ENCODE data around the gene ARHGEF17. TPM values are rescaled to one million over a fixed set of nuclear protein-coding genes. Genes with fewer than 3 reads are reported as not detected.

Gene ARHGEF17
- polyA plus RNA-seq, 1 donor (not counting 4 experiments of a cell fraction or from before 2014, with no cell fraction given), result 5.1 TPM

- dilution Hi-C loops (cut with MboI; ENCODE audit: extremely low pct_ligation_motif_present, low sequenced_read_pairs), result no loop called here
- Histone ChIP-seq H3K4me1 (ENCODE audit: control insufficient read depth, extremely low read depth, insufficient read depth, low read length) (no peaks in the 10 kb centered on the region), H4K20me1 (ENCODE audit: control insufficient read depth, extremely low read depth, insufficient read depth, low read length) (no peaks in the 10 kb centered on the region), H3K4me3 (ENCODE audit: control insufficient read depth in 2 of 3, extremely low read depth in 1 of 3, insufficient read depth in 2 of 3, low read depth in 1 of 3, low read length in 3 of 3) (no peak overlapping the region), H3K27me3 (ENCODE audit: control insufficient read depth, extremely low read depth, insufficient read depth, low read length) (peaks cover 10% of the 10 kb centered on the region), H3K4me2 (ENCODE audit: control insufficient read depth, extremely low read depth, insufficient read depth, low read depth, low read length) (no peak overlapping the region), H3K79me2 (ENCODE audit: control insufficient read depth, insufficient read depth, low read length) (no peaks in the 10 kb centered on the region), H3K36me3 (ENCODE audit: control insufficient read depth in 2 of 2, extremely low read depth in 1 of 2, insufficient read depth in 2 of 2, low read length in 2 of 2) (no peaks in the 10 kb centered on the region), H2AFZ (ENCODE audit: control insufficient read depth, low read length) (peak overlapping the region; percentile 1), H3K9me3 (ENCODE audit: control insufficient read depth, low read depth, low read length) (no peaks in the 10 kb centered on the region), H3K9me1 (ENCODE audit: control insufficient read depth, extremely low read depth, insufficient read depth, low read length) (no peaks in the 10 kb centered on the region), H3K27ac (ENCODE audit: control insufficient read depth, insufficient read depth, low read length) (no peak overlapping the region), H3K9ac (ENCODE audit: control insufficient read depth, extremely low read depth, insufficient read depth, low read length) (no peak overlapping the region)
- TF ChIP-seq EZH2 (IDR thresholded peaks at IDR 0.05; ENCODE audit: low read length), result no peak
- peak; percentile 90 to 98 (median 96) for TF ChIP-seq CTCF (optimal IDR thresholded peaks at IDR 0.05 in 1 of 3, IDR thresholded peaks at IDR 0.05 in 1 of 3, conservative IDR thresholded peaks at IDR 0.05 in 1 of 3; ENCODE audit: extremely low read depth in 1 of 3, insufficient read depth in 2 of 3, low read length in 3 of 3)
- DNase-seq (ENCODE audit: low read depth, low spot score) (no peak), FAIRE-seq (peak; percentile 86)
Observed at GRCh38 chr11:73295241-73295995, 12.7 kb upstream of the ARHGEF17 start.

GRCh38 chr11:73295996-73296318 is 12.1 kb upstream of the ARHGEF17 start:
- H3K9me3 ChIP-seq (ENCODE audit: control insufficient read depth, low read depth, low read length), result no peaks in the 10 kb centered on the region
- no peaks in the 10 kb centered on the region for H3K4me1 ChIP-seq (ENCODE audit: control insufficient read depth, extremely low read depth, insufficient read depth, low read length)
- H3K79me2 ChIP-seq (ENCODE audit: control insufficient read depth, insufficient read depth, low read length), result no peaks in the 10 kb centered on the region
- no peaks in the 10 kb centered on the region for H3K36me3 ChIP-seq (ENCODE audit: control insufficient read depth in 2 of 2, extremely low read depth in 1 of 2, insufficient read depth in 2 of 2, low read length in 2 of 2)
- TF ChIP-seq CTCF (optimal IDR thresholded peaks at IDR 0.05 in 1 of 3, IDR thresholded peaks at IDR 0.05 in 1 of 3, conservative IDR thresholded peaks at IDR 0.05 in 1 of 3; ENCODE audit: extremely low read depth in 1 of 3, insufficient read depth in 2 of 3, low read length in 3 of 3), result no peak
- no peak for TF ChIP-seq EZH2 (IDR thresholded peaks at IDR 0.05; ENCODE audit: low read length)
- H4K20me1 ChIP-seq (ENCODE audit: control insufficient read depth, extremely low read depth, insufficient read depth, low read length), result no peaks in the 10 kb centered on the region
- H3K27ac ChIP-seq (ENCODE audit: control insufficient read depth, insufficient read depth, low read length), result no peak overlapping the region
- H3K4me2 ChIP-seq (ENCODE audit: control insufficient read depth, extremely low read depth, insufficient read depth, low read depth, low read length), result no peak overlapping the region
- no peak overlapping the region for H3K4me3 ChIP-seq (ENCODE audit: control insufficient read depth in 2 of 3, extremely low read depth in 1 of 3, insufficient read depth in 2 of 3, low read depth in 1 of 3, low read length in 3 of 3)
- FAIRE-seq (no peak), DNase-seq (ENCODE audit: low read depth, low spot score) (no peak)
- no peak overlapping the region for H3K9ac ChIP-seq (ENCODE audit: control insufficient read depth, extremely low read depth, insufficient read depth, low read length)
- dilution Hi-C loops (cut with MboI; ENCODE audit: extremely low pct_ligation_motif_present, low sequenced_read_pairs), result no loop called here
- H2AFZ ChIP-seq (ENCODE audit: control insufficient read depth, low read length), result no peak overlapping the region
- no peaks in the 10 kb centered on the region for H3K9me1 ChIP-seq (ENCODE audit: control insufficient read depth, extremely low read depth, insufficient read depth, low read length)
- peaks cover 10% of the 10 kb centered on the region for H3K27me3 ChIP-seq (ENCODE audit: control insufficient read depth, extremely low read depth, insufficient read depth, low read length)

Data from keratinocyte (primary cell).